Measurements from ENCODE around the gene CCDC40.
"Not testable (repeated sequence)": the region's sequence is repeated elsewhere in the genome, so short reads cannot be mapped to it uniquely, and the experiment has no call there.

CCDC40 gene

GRCh38 chr17:80068301-80069222 is 32.1 kb downstream of the CCDC40 start:
- DNase-seq (ENCODE audit: low read depth): no peak
- no peak overlapping the region for H3K4me3 ChIP-seq (ENCODE audit: low read depth, low read length)

GRCh38 chr17:80070375-80071115 is 34.1 kb downstream of the CCDC40 start:
- no peak for DNase-seq (ENCODE audit: low read depth)
- H3K4me3 ChIP-seq (ENCODE audit: low read depth, low read length): no peak overlapping the region

GRCh38 chr17:80071116-80071841 is 34.8 kb downstream of the CCDC40 start:
- DNase-seq (ENCODE audit: low read depth): no peak
- no peak overlapping the region for H3K4me3 ChIP-seq (ENCODE audit: low read depth, low read length)

GRCh38 chr17:80072410-80072809 is 36.0 kb downstream of the CCDC40 start:
- DNase-seq (ENCODE audit: low read depth): no peak
- no peak overlapping the region for H3K4me3 ChIP-seq (ENCODE audit: low read depth, low read length)

- DNase-seq (ENCODE audit: low read depth): no peak
- H3K4me3 ChIP-seq (ENCODE audit: low read depth, low read length): no peak overlapping the region
These were observed 43.6 kb downstream of the CCDC40 start for GRCh38 chr17:80080081-80080480.

GRCh38 chr17:80081596-80081995 is 45.2 kb downstream of the CCDC40 start:
- no peak overlapping the region for H3K4me3 ChIP-seq (ENCODE audit: low read depth, low read length)
- DNase-seq (ENCODE audit: low read depth): no peak

- H3K4me3 ChIP-seq (ENCODE audit: low read depth, low read length): no peak overlapping the region
- no peak for DNase-seq (ENCODE audit: low read depth)
These were observed 46.1 kb downstream of the CCDC40 start for GRCh38 chr17:80082403-80083135.

GRCh38 chr17:80083136-80083661 is 46.8 kb downstream of the CCDC40 start:
- DNase-seq (ENCODE audit: low read depth): no peak
- H3K4me3 ChIP-seq (ENCODE audit: low read depth, low read length): no peak overlapping the region

GRCh38 chr17:80084773-80085172 is 48.3 kb downstream of the CCDC40 start:
- no peak for DNase-seq (ENCODE audit: low read depth)
- H3K4me3 ChIP-seq (ENCODE audit: low read depth, low read length): no peak overlapping the region

- no peak overlapping the region for H3K4me3 ChIP-seq (ENCODE audit: low read depth, low read length)
- DNase-seq (ENCODE audit: low read depth): no peak
These were observed 49.6 kb downstream of the CCDC40 start for GRCh38 chr17:80086081-80086480.

GRCh38 chr17:80086616-80087015 is 50.2 kb downstream of the CCDC40 start:
- no peak for DNase-seq (ENCODE audit: low read depth)
- H3K4me3 ChIP-seq (ENCODE audit: low read depth, low read length): no peak overlapping the region

- no peak for DNase-seq (ENCODE audit: low read depth)
- H3K4me3 ChIP-seq (ENCODE audit: low read depth, low read length): no peak overlapping the region
These were observed 51.2 kb downstream of the CCDC40 start for GRCh38 chr17:80087346-80088265.

GRCh38 chr17:80089762-80090161 is 53.3 kb downstream of the CCDC40 start:
- DNase-seq (ENCODE audit: low read depth): no peak
- H3K4me3 ChIP-seq (ENCODE audit: low read depth, low read length): no peak overlapping the region

- H3K4me3 ChIP-seq (ENCODE audit: low read depth, low read length); DNase-seq (ENCODE audit: low read depth): not testable (repeated sequence)
These were observed 53.7 kb downstream of the CCDC40 start for GRCh38 chr17:80090164-80090563.

GRCh38 chr17:80091376-80091775 is 54.9 kb downstream of the CCDC40 start:
- no peak overlapping the region for H3K4me3 ChIP-seq (ENCODE audit: low read depth, low read length)
- no peak for DNase-seq (ENCODE audit: low read depth)

- no peak for DNase-seq (ENCODE audit: low read depth)
- H3K4me3 ChIP-seq (ENCODE audit: low read depth, low read length): no peak overlapping the region
These were observed 56.5 kb downstream of the CCDC40 start for GRCh38 chr17:80092959-80093358.

GRCh38 chr17:80095038-80095843 is 58.8 kb downstream of the CCDC40 start:
- no peak overlapping the region for H3K4me3 ChIP-seq (ENCODE audit: low read depth, low read length)

More at GRCh38 chr17:80095038-80095843, 58.8 kb downstream of the CCDC40 start:
- no peak for DNase-seq (ENCODE audit: low read depth)

Data from skeletal muscle cell (primary cell).